H1 (cell line): ENCODE results near the gene SPSB2.

Experiments
- POLR2AphosphoS5 ChIP-seq: IDR thresholded peaks from 2 replicates; pipeline ENCODE4 v1.6.1; 2011; ENCODE audit warnings: low read depth, low read length
- ZNF274 ChIP-seq: IDR thresholded peaks from 2 replicates; pipeline ENCODE4 v1.7.0; 2012; ENCODE audit warnings: low read length, borderline replicate concordance; ENCODE audit errors: extremely low read depth
- TF ChIP-seq, protein P1 (sequence below): IDR thresholded peaks from 2 replicates; pipeline ENCODE4 v1.6.1; 2012; ENCODE audit warnings: low read length, inconsistent platforms
- TF ChIP-seq, protein P2 (sequence below), 3 experiments: IDR thresholded peaks; 1 replicate in 2 of 3; 2 replicates in 1 of 3; pipeline versions ENCODE4 v1.5.1 to v1.6.1; 2011; ENCODE audit warnings: low read length in 3 of 3, mild to moderate bottlenecking in 3 of 3, inconsistent platforms in 2 of 3, low read depth in 1 of 3, moderate library complexity in 1 of 3; ENCODE audit not compliant: insufficient read depth in 1 of 3; ENCODE audit errors: control extremely low read depth in 1 of 3

DNA sequence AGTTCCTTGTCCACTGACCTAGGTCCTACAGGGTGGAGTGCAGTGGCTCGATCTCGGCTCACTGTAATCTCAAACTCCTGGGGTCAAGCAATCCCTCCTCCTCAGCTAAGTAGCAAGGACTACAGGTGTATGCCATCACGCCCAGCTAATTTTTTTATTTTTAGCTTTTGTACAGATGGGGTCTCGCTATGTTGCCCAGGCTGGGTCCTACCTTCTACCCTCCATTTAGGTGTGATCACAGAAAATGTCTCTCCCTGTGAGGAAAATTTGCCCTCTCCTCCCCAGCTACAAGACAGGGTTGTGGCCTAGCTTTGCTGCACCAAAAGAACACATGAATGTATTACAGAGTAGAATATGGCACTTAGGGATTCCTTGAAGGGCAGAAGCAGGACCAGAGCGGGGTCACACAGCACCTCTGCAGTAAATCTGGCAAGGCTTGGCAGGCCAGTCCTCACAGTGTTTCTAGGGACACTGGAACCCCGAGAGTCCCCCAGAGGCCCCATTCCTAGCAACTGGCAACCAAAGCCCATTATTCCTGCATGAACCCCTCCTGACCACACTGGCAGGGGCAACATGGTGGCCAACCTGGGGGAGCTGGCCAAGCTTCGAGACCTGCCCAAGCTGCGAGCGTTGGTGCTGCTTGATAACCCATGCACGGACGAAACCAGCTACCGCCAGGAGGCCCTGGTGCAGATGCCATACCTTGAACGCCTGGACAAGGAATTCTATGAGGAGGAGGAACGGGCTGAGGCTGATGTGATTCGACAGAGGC, 39.2 kb upstream of the SPSB2 start:
- TF ChIP-seq, protein P1, sequence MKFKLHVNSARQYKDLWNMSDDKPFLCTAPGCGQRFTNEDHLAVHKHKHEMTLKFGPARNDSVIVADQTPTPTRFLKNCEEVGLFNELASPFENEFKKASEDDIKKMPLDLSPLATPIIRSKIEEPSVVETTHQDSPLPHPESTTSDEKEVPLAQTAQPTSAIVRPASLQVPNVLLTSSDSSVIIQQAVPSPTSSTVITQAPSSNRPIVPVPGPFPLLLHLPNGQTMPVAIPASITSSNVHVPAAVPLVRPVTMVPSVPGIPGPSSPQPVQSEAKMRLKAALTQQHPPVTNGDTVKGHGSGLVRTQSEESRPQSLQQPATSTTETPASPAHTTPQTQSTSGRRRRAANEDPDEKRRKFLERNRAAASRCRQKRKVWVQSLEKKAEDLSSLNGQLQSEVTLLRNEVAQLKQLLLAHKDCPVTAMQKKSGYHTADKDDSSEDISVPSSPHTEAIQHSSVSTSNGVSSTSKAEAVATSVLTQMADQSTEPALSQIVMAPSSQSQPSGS = no peak
- TF ChIP-seq ZNF274 (no peak), POLR2AphosphoS5 (no peak)
- TF ChIP-seq, protein P2, sequence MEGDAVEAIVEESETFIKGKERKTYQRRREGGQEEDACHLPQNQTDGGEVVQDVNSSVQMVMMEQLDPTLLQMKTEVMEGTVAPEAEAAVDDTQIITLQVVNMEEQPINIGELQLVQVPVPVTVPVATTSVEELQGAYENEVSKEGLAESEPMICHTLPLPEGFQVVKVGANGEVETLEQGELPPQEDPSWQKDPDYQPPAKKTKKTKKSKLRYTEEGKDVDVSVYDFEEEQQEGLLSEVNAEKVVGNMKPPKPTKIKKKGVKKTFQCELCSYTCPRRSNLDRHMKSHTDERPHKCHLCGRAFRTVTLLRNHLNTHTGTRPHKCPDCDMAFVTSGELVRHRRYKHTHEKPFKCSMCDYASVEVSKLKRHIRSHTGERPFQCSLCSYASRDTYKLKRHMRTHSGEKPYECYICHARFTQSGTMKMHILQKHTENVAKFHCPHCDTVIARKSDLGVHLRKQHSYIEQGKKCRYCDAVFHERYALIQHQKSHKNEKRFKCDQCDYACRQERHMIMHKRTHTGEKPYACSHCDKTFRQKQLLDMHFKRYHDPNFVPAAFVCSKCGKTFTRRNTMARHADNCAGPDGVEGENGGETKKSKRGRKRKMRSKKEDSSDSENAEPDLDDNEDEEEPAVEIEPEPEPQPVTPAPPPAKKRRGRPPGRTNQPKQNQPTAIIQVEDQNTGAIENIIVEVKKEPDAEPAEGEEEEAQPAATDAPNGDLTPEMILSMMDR (IDR thresholded peaks at IDR 0.05; ENCODE audit: control extremely low read depth in 1 of 3, insufficient read depth in 1 of 3, low read depth in 1 of 3, low read length in 3 of 3) = no peak
